HepG2 (cell line): ENCODE data around the gene ATP8A1.

Source experiments
- HDAC2 ChIP-seq: sonication (generic); formaldehyde crosslinking; IDR thresholded peaks from 2 replicates; pipeline ENCODE4 v1.4.0; 2020; ENCODE audit warnings: missing genetic modification reagents
- NFIC ChIP-seq: IDR thresholded peaks from 2 replicates; pipeline ENCODE4 v1.6.1; 2012; ENCODE audit warnings: mild to moderate bottlenecking, low read length, inconsistent platforms
- RAD21 ChIP-seq: fragments of 450-650 bp; formaldehyde crosslinking; IDR thresholded peaks from 2 replicates; pipeline ENCODE4 v1.5.0; 2020; ENCODE audit warnings: mild to moderate bottlenecking
- SUZ12 ChIP-seq: fragments of 150-350 bp; IDR thresholded peaks from 2 replicates; pipeline ENCODE4 v1.6.1; 2014; ENCODE audit warnings: low read depth, low read length
- TCF7L2 ChIP-seq: IDR thresholded peaks from 2 replicates; pipeline ENCODE4 v1.6.1; 2011; ENCODE audit warnings: mild to moderate bottlenecking, low read depth, low read length, moderate library complexity
- ZFP37 ChIP-seq: sonication (generic); formaldehyde crosslinking; IDR thresholded peaks from 2 replicates; pipeline ENCODE4 v1.4.0; 2020; ENCODE audit warnings: missing genetic modification reagents, borderline replicate concordance
- TF ChIP-seq, protein P1 (sequence below): sonication (generic); formaldehyde crosslinking; IDR thresholded peaks from 2 replicates; pipeline ENCODE4 v1.5.0; 2020; ENCODE audit warnings: mild to moderate bottlenecking, missing genetic modification reagents, moderate library complexity
- TF ChIP-seq, protein P2 (sequence below): sonication (generic); formaldehyde crosslinking; conservative IDR thresholded peaks from 2 replicates; pipeline ENCODE4 v1.4.0; 2020; ENCODE audit warnings: missing genetic modification reagents

DNA sequence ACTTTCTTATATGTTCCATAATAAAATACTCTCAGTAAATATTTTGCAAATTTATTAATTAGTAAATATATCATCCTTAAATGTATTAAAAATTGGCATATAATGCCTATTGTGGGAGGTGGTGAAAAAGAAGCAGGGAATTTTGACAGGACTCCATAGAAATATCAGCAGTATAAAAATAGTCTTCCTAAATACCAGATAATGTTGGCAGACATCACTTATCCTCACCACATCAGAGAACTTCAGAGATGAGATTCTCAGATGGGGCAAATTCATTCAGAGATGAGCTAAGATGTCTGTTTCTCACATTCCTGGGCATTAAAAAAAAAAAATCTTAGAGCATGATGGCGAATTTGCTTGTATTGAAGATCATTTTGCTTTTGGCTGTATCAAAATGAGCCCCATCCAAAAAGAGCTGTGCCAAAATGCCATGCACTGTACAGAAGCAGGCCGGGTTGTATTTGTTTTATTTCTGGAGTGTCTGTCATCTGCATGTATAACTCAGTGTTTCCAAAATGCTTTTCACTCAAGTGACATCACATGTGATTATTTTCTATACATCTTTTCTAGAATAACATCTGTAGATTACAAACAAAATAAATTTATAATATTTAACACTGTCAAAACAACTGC, 41.7 kb downstream of the ATP8A1 start:
- no peak for TF ChIP-seq ZFP37 (CRISPR knock-in tag)
- TF ChIP-seq NFIC: no peak
- TF ChIP-seq, protein P1, sequence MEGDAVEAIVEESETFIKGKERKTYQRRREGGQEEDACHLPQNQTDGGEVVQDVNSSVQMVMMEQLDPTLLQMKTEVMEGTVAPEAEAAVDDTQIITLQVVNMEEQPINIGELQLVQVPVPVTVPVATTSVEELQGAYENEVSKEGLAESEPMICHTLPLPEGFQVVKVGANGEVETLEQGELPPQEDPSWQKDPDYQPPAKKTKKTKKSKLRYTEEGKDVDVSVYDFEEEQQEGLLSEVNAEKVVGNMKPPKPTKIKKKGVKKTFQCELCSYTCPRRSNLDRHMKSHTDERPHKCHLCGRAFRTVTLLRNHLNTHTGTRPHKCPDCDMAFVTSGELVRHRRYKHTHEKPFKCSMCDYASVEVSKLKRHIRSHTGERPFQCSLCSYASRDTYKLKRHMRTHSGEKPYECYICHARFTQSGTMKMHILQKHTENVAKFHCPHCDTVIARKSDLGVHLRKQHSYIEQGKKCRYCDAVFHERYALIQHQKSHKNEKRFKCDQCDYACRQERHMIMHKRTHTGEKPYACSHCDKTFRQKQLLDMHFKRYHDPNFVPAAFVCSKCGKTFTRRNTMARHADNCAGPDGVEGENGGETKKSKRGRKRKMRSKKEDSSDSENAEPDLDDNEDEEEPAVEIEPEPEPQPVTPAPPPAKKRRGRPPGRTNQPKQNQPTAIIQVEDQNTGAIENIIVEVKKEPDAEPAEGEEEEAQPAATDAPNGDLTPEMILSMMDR (CRISPR knock-in tag): no peak
- no peak for TF ChIP-seq TCF7L2
- no peak for TF ChIP-seq RAD21 (CRISPR knock-in tag)
- TF ChIP-seq, protein P2, sequence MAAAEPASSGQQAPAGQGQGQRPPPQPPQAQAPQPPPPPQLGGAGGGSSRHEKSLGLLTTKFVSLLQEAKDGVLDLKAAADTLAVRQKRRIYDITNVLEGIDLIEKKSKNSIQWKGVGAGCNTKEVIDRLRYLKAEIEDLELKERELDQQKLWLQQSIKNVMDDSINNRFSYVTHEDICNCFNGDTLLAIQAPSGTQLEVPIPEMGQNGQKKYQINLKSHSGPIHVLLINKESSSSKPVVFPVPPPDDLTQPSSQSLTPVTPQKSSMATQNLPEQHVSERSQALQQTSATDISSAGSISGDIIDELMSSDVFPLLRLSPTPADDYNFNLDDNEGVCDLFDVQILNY: no peak
- TF ChIP-seq HDAC2 (CRISPR knock-in tag): no peak
- TF ChIP-seq SUZ12: no peak
